ENCODE measurements around the gene SFTA2. TPM values are rescaled to one million over a fixed set of nuclear protein-coding genes. Genes with fewer than 3 reads are reported as not detected.

Gene SFTA2
- total RNA-seq, 2 experiments from 2014 or later, result not detected

- H3K36me3 Mint-ChIP-seq (ENCODE audit: low read depth), result no peaks in the 10 kb centered on the region
- intact Hi-C loops (cut with micrococcal nuclease), result no loop called here
- peaks cover 5% of the 10 kb centered on the region for H3K4me1 Mint-ChIP-seq (ENCODE audit: low read depth)
- DNase-seq, result no peak
- H3K4me3 Mint-ChIP-seq, result no peak overlapping the region
- CTCF ChIA-PET, result no interaction called here
- no peak overlapping the region for H3K27ac Mint-ChIP-seq
- no peaks in the 10 kb centered on the region for H3K9me3 Mint-ChIP-seq
- H3K27me3 Mint-ChIP-seq (ENCODE audit: low read depth), result peaks cover 13% of the 10 kb centered on the region
Measured at GRCh38 chr6:30960907-30961673, 29.1 kb upstream of the SFTA2 start.

- Mint-ChIP-seq H3K27me3 (ENCODE audit: low read depth) (peaks cover 4% of the 10 kb centered on the region), H3K36me3 (ENCODE audit: low read depth) (no peaks in the 10 kb centered on the region), H3K9me3 (no peaks in the 10 kb centered on the region), H3K4me3 (no peak overlapping the region), H3K4me1 (ENCODE audit: low read depth) (peaks cover 13% of the 10 kb centered on the region), H3K27ac (no peak overlapping the region)
- DNase-seq, result no peak
- CTCF ChIA-PET, result interaction anchor here (0.7 kb wide), 1 partner anchor 814 kb away, joined by 3 read pairs; no protein-coding TSS in a partner anchor
- intact Hi-C loops (cut with micrococcal nuclease), result no loop called here
Measured at GRCh38 chr6:30957716-30958115, 25.7 kb upstream of the SFTA2 start.

GRCh38 chr6:30955367-30956042 is 23.5 kb upstream of the SFTA2 start:
- CTCF ChIA-PET, result interaction anchor here (0.7 to 1.3 kb wide), 2 partner anchors 40 to 125 kb away, joined by 3 to 6 read pairs; no protein-coding TSS in a partner anchor
- H3K27ac Mint-ChIP-seq, result no peak overlapping the region
- peaks cover 4% of the 10 kb centered on the region for H3K27me3 Mint-ChIP-seq (ENCODE audit: low read depth)
- intact Hi-C loops (cut with micrococcal nuclease), result no loop called here
- H3K36me3 Mint-ChIP-seq (ENCODE audit: low read depth), result no peaks in the 10 kb centered on the region
- DNase-seq, result peak; percentile 82
- H3K4me3 Mint-ChIP-seq, result peak overlapping the region; percentile 71
- H3K4me1 Mint-ChIP-seq (ENCODE audit: low read depth), result peaks cover 13% of the 10 kb centered on the region
- no peaks in the 10 kb centered on the region for H3K9me3 Mint-ChIP-seq

- Mint-ChIP-seq H3K27ac (no peak overlapping the region), H3K36me3 (ENCODE audit: low read depth) (no peaks in the 10 kb centered on the region), H3K9me3 (no peaks in the 10 kb centered on the region), H3K27me3 (ENCODE audit: low read depth) (peaks cover 4% of the 10 kb centered on the region), H3K4me1 (ENCODE audit: low read depth) (peaks cover 13% of the 10 kb centered on the region), H3K4me3 (peak overlapping the region; percentile 71)
- intact Hi-C loops (cut with micrococcal nuclease), result no loop called here
- CTCF ChIA-PET, result interaction anchor here (1.1 to 1.3 kb wide), 2 partner anchors 39 to 125 kb away, joined by 3 to 6 read pairs; no protein-coding TSS in a partner anchor
- no peak for DNase-seq
Measured at GRCh38 chr6:30954631-30955366, 22.8 kb upstream of the SFTA2 start.

GRCh38 chr6:30951907-30952469 is 20.0 kb upstream of the SFTA2 start:
- intact Hi-C loops (cut with micrococcal nuclease), result no loop called here
- Mint-ChIP-seq H3K27ac (no peak overlapping the region), H3K36me3 (ENCODE audit: low read depth) (peaks cover 2% of the 10 kb centered on the region), H3K4me1 (ENCODE audit: low read depth) (peaks cover 13% of the 10 kb centered on the region), H3K27me3 (ENCODE audit: low read depth) (no peaks in the 10 kb centered on the region), H3K9me3 (no peaks in the 10 kb centered on the region), H3K4me3 (no peak overlapping the region)
- CTCF ChIA-PET, result interaction anchor here (1.2 kb wide), 1 partner anchor 135 kb away, joined by 3 read pairs; no protein-coding TSS in a partner anchor
- no peak for DNase-seq

GRCh38 chr6:30948811-30949210 is 16.8 kb upstream of the SFTA2 start:
- CTCF ChIA-PET, result no interaction called here
- Mint-ChIP-seq H3K36me3 (ENCODE audit: low read depth) (peaks cover 2% of the 10 kb centered on the region), H3K4me1 (ENCODE audit: low read depth) (no peaks in the 10 kb centered on the region), H3K27me3 (ENCODE audit: low read depth) (peaks cover 8% of the 10 kb centered on the region), H3K27ac (no peak overlapping the region), H3K4me3 (no peak overlapping the region), H3K9me3 (no peaks in the 10 kb centered on the region)
- intact Hi-C loops (cut with micrococcal nuclease), result no loop called here
- no peak for DNase-seq

GRCh38 chr6:30947231-30947630 is 15.3 kb upstream of the SFTA2 start:
- Mint-ChIP-seq H3K9me3 (no peaks in the 10 kb centered on the region), H3K36me3 (ENCODE audit: low read depth) (peaks cover 2% of the 10 kb centered on the region), H3K27me3 (ENCODE audit: low read depth) (peaks cover 20% of the 10 kb centered on the region), H3K27ac (no peak overlapping the region), H3K4me1 (ENCODE audit: low read depth) (peaks cover 2% of the 10 kb centered on the region), H3K4me3 (no peak overlapping the region)
- intact Hi-C loops (cut with micrococcal nuclease), result no loop called here
- CTCF ChIA-PET, result interaction anchor here (0.9 kb wide), 1 partner anchor 133 kb away, joined by 5 read pairs; no protein-coding TSS in a partner anchor
- DNase-seq, result no peak

- Mint-ChIP-seq H3K9me3 (no peaks in the 10 kb centered on the region), H3K4me3 (no peak overlapping the region), H3K27me3 (ENCODE audit: low read depth) (peaks cover 34% of the 10 kb centered on the region), H3K36me3 (ENCODE audit: low read depth) (peaks cover 2% of the 10 kb centered on the region), H3K4me1 (ENCODE audit: low read depth) (peaks cover 2% of the 10 kb centered on the region), H3K27ac (no peak overlapping the region)
- CTCF ChIA-PET, result interaction anchor here (0.7 kb wide), 1 partner anchor 293 kb away, joined by 3 read pairs; no protein-coding TSS in a partner anchor
- intact Hi-C loops (cut with micrococcal nuclease), result no loop called here
- no peak for DNase-seq
Measured at GRCh38 chr6:30945281-30945680, 13.3 kb upstream of the SFTA2 start.

GRCh38 chr6:30944051-30944450 is 12.1 kb upstream of the SFTA2 start:
- CTCF ChIA-PET, result no interaction called here
- intact Hi-C loops (cut with micrococcal nuclease), result loop anchor here (5.0 kb wide), 1 partner anchor 98 kb away; no protein-coding TSS in a partner anchor

GRCh38 chr6:30942338-30943060 is 10.5 kb upstream of the SFTA2 start:
- Mint-ChIP-seq H3K27me3 (ENCODE audit: low read depth) (peaks cover 35% of the 10 kb centered on the region), H3K9me3 (no peaks in the 10 kb centered on the region), H3K4me3 (no peak overlapping the region), H3K36me3 (ENCODE audit: low read depth) (no peaks in the 10 kb centered on the region), H3K4me1 (ENCODE audit: low read depth) (peaks cover 2% of the 10 kb centered on the region), H3K27ac (no peak overlapping the region)
- peak; percentile 34 for DNase-seq
- intact Hi-C loops (cut with micrococcal nuclease), result loop anchor here (5.0 kb wide), 1 partner anchor 100 kb away; no protein-coding TSS in a partner anchor
- CTCF ChIA-PET, result interaction anchor here (1.4 kb wide), 1 partner anchor 137 kb away, joined by 7 read pairs; no protein-coding TSS in a partner anchor

More at GRCh38 chr6:30944051-30944450, 12.1 kb upstream of the SFTA2 start:
- Mint-ChIP-seq H3K27me3 (ENCODE audit: low read depth) (peaks cover 35% of the 10 kb centered on the region), H3K4me1 (ENCODE audit: low read depth) (peaks cover 2% of the 10 kb centered on the region), H3K4me3 (no peak overlapping the region), H3K9me3 (no peaks in the 10 kb centered on the region), H3K27ac (no peak overlapping the region), H3K36me3 (ENCODE audit: low read depth) (peaks cover 2% of the 10 kb centered on the region)
- no peak for DNase-seq

- H3K4me3 Mint-ChIP-seq, result no peak within 1 kb of the TSS
- H3K27me3 Mint-ChIP-seq (ENCODE audit: low read depth), result peaks cover 35% of the 10 kb centered on the region
- no peak within 1 kb of the TSS for H3K27ac Mint-ChIP-seq
- no peaks in the 10 kb centered on the region for H3K36me3 Mint-ChIP-seq (ENCODE audit: low read depth)
- DNase-seq, result no peak
- CTCF ChIA-PET, result interaction anchor here (0.6 to 1.4 kb wide), 5 partner anchors 25 to 147 kb away, joined by 3 to 5 read pairs (median 3); no protein-coding TSS in a partner anchor
- H3K4me1 Mint-ChIP-seq (ENCODE audit: low read depth), result peaks cover 2% of the 10 kb centered on the region
- H3K9me3 Mint-ChIP-seq, result no peaks in the 10 kb centered on the region
- intact Hi-C loops (cut with micrococcal nuclease), result loop anchor here (5.0 kb wide), 1 partner anchor 102 kb away; no protein-coding TSS in a partner anchor
Measured at GRCh38 chr6:30940361-30940986, 8.5 kb upstream of the SFTA2 start, which contains the start of gene MUCL3. Gene MUCL3, plus strand, starts transcription at chr6:30940973. Its CDS starts 27 bp downstream, at chr6:30941000.

Data from activated naive CD4-positive, alpha-beta T cell treated with anti-CD3 and anti-CD28 coated beads for 36 hours (primary cell).